HuH-7.5 (cell line): Measurements from ENCODE around the gene SELE.
"Not testable (repeated sequence)": the region's sequence is repeated elsewhere in the genome, so short reads cannot be mapped to it uniquely, and the experiment has no call there.

Experiments used
- DNase-seq: peaks from one replicate; pipeline ENCODE4 v3.0.0; 2011; ENCODE audit warnings: low spot score

SELE gene

DNA sequence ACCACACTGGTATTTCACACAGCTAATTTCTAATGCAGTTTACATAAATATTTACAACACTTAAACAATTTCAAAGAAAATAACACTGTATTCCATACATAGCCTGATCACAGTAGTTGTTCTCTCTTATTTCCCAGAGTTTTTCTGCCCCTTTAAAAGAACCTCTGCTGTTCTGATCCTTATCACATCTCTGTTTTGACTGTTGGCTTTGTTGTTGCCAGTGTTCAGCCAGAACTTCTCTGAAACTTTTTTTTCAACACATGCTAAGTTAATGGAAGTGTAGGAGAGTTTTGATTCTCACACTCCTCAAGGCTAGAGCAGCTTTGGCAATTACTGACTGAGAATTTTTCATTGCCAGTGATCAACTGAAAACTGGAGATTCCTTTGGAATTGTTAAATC is 11.1 kb downstream of the SELE start:
- no peak for DNase-seq

DNA sequence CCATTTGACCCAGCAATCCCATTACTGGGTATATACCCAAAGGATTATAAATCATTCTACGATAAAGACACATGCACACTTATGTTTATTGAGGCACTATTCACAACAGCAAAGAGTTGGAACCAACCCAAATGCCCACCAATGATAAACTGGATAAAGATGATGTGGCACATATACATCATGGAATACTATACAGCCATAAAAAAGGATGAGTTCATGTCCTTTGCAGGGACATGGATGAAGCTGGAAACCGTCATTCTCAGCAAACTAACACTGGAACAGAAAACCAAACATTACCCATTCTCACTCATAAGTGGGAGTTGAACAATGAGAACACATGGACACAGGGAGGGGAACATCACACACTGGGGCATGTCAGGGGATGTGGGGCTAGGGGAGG is 18.8 kb downstream of the SELE start:
- not testable (repeated sequence) for DNase-seq

DNA sequence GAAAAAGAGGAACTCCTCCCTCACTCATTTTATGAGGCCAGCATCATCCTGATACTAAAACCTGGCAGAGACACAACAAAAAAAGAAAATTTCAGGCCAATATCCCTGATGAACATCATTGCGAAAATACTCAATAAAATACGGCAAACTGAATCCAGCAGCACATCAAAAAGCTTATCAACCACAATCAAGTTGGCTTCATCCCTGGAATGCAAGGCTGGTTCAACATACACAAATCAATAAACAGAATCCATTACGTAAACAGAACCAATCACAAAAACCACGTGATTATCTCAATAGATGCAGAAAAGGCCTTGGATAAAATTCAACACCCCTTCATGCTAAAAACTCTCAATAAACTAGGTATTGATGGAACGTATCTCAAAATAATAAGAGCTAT is 20.8 kb downstream of the SELE start:
- not testable (repeated sequence) for DNase-seq

DNA sequence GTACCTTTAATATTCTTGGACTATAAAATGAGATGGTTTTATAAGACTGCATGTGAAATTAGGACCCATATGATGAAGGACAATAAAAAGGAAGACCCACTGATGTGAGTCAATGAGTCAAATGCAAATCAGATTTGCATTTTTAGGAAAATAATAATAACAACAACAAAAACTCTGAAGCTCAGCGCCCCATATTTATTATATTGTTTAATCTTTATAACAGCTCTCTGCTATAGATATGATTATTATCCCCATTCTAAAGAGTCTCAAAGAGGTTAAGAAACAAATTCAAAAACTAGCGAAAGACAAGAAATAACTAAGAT is 21.6 kb downstream of the SELE start:
- no peak for DNase-seq

DNA sequence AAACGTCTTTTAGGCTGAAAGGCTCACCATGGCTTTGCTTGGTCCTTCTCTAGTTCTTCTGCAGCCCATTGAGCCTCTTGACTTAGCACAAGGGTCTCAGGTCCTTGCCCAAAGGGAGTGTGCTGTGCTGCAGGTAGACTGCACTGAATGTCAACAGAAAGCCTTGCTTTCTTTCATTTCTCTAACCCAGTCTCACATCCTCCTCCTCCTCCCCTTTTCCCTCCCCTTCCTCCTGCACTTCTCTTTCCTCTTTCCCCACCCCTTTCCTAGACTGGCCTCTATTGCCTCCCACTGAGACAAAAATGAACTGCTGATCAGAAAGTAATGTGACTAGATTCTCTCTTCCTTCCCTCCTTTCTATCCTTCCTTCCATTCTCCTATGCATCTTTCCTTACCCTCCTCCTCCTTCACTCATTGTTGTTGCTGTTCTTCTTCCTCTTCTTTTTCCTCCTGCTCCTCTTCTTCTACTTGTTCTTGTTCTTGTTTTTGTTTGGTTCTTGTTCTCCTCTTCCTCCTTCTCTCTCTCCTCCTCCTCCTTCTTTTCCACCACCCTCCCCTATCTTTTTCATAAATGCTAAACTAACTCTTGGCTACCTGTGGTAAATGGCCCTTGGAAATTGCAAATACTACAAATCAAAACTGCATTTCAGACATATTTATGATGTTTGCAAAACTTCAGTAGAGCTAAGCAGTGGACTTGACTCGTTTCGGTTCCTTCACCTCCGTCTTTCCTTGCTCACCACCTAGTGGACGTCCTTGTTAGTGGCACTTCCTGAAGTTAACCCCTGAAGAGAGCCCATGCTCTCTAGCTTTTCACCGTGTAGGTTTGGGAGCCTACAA is 22.2 kb downstream of the SELE start, which contains the start of gene SELL:
SELL (minus strand) TSS at position 152 of the 840 bp plus-strand sequence; CDS start at position 30, 122 bp downstream.
- peak; percentile 25 for DNase-seq

DNA sequence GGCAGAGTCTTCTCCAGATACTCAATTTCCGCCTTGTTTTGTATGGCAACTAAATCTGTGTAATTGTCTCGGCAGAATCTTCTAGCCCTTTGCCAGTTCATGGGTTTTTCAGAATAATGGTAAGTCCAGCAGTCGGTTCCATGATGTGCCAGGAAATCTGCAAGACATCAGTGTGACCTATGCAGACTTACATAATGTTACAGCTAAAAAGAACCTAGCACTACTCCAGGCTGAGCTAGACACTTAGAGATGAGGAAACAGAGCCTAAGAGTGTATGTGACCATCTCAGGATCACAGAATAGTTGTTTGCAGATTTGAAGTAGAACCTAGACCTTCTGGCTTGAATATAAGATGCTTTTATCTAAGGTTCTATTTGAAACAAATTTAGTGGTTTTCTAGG is 25.2 kb downstream of the SELE start:
- no peak for DNase-seq

DNA sequence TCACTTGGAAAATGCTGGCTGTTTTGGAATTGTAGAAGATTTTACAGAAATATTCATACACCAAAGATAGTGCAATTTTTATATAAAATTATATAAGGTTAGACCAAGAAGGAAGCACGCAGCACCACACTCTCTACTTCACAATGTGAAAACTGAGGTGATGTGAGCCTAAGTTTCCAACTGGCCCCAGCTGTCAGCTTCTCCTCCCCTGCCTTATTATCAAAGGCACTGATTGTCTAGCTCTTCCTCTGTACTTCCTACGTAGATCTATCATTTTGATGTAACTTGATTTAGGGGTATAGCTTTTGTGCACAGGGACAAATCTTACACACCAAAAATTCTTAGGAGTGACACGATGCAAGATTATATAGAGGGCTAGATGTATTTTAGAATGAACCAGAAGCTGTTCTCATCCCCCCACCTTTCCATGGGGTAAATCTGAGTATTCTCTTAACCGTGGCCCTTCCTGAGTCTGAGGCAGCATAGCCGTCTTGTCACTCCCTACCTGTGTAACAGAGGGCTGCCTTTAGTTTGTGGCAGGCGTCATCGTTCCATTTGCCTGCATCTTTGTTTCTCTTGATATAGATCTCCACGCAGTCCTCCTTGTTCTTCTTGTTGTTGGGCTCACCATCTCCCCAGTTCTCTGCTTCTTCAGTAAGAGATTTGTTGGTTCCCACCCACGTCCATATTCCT is 25.8 kb downstream of the SELE start:
- no peak for DNase-seq

DNA sequence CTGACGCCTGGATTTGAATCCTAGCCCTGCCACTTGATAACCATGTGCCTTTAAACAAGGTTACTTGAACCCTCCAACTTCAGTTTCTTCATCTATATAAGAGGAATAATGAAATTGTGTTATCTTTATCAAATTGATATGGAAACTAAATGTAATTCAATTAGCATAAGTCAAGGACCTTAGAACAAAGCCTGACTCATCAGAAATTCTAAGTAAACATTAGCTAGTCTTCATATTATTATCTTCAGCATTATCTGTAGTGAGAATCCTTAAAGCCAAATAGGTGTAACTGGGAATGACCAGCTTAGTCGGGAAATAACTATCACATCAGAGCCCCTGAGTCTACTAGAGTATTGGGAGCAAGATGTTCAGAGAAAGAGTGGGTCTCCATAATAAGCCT is 29.1 kb downstream of the SELE start:
- DNase-seq, result no peak

DNA sequence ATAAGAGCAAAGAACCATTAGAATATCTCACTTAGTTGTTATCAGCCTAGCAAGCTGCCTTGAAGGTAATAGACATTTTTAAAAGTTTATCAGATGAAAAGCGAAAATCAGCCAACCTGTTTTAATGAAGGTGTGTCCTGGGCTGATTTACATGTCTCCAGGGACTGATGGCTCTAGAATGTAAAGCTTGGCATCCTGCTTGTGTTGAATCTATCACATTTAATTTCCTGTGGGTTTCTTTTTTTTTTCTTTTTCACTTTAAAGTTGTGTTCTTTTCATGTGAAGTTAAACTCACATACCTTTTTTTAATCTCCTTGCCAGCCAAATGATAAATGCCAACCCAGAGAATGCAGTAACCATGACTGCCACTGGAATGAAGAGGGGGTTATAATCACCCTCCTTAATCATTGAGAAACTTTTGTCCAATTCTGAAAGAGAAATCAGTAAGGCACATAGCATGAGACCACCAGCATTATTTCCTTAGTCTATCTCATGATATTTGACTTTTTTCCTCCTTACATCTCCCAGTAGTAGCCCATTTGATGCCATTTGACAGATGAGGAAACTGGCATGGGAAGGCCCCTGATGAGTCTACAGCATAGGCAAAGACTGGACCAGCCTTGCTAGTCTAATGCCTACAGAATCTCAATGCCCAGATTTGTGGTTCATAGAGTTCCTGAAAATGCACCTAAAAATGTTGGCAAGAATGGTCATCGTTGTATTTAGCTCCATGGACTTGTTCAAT is 32.4 kb downstream of the SELE start:
- DNase-seq, result no peak

DNA sequence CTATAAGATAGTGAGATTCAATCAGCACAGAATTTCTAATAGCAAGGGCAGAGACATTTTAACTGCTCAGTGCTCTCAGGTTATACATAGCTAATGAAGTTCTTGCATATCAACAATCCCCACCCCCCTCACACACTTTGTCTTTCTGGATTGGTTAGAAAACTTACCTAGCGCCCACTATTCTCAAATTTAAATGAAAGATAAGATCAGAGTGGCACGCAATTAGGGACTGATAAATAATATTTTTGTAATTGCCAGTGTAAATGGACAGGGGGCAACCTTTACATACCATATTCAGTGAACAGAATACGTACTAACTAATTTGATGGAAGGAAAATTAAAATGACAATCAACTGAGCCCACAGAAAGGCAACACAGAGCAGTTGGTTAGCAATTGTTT is 34.2 kb downstream of the SELE start:
- DNase-seq, result no peak

DNA sequence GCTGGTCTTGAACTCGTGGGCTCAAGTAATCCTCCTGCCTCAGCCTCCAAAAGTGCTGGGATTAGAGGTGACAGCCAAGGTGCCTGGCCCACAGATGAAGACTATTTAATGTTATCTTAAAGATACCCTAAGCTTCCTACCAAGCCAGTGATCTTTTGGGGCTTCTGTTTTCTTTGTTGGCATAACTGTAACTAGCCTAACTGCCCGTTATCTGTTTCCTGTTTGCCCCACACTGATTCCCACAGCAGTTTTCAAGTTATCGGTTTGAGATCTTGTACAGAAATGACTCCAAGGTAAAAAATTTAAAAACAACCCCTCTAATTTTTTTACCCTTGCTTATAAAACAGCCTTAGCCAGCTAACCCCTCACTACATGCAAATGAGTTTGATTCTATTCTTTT is 34.9 kb downstream of the SELE start:
- no peak for DNase-seq

DNA sequence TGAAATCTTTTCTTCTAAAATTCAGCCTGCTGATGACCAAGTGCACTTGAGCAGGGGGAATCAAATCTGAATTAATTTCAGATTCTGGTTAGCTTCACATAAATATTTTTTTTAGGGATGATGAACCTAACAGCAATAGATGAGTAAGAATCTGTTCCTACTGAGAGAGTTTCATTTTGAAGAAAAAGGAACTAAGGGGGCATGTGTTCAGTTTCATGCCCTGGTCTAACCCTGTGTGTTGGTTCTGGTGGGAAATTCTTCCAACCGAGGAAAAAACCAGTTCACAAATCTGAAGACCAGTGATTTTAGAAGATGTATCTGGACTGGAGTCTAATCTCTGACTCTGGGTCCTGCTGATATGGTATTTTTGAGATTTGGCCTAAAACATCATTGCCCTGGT is 36.1 kb downstream of the SELE start:
- DNase-seq, result no peak

DNA sequence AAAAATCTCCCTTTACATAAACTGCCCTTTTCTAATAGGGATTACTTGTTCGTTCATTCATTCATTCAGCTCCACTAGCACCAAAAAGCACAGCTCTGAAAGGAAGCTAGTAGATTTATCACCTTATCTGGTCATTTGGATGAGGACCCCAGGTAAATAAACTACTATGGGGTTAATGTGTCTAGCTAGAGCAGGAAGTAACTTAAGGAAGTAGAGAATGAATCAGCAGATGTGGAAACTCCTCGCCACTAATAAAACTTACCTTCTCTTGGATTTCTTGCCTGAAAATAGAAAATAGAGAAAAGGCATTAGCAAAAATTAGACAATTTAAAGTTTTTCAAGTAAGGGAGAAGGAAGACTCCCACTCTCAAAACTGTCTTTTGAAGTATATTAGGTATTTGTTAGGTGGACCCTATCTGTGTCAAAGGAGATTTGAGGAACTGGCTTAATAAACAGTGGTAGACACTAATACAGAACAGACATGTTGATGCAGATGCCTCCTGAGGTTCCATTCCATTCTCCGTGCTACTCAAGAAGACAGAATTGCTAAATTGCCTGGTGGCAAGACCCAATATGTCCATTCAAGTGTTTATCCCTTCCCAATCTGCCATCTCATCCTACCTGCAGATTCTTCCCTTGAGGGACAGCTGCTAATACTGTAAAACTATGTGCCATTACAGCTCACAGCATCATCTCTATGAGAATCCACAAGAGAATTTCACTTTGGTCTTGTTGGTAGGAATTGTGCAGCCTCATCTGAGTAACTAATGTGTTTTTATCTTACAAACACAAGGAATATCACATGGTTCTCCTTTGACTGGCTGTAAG is 37.4 kb downstream of the SELE start:
- no peak for DNase-seq

DNA sequence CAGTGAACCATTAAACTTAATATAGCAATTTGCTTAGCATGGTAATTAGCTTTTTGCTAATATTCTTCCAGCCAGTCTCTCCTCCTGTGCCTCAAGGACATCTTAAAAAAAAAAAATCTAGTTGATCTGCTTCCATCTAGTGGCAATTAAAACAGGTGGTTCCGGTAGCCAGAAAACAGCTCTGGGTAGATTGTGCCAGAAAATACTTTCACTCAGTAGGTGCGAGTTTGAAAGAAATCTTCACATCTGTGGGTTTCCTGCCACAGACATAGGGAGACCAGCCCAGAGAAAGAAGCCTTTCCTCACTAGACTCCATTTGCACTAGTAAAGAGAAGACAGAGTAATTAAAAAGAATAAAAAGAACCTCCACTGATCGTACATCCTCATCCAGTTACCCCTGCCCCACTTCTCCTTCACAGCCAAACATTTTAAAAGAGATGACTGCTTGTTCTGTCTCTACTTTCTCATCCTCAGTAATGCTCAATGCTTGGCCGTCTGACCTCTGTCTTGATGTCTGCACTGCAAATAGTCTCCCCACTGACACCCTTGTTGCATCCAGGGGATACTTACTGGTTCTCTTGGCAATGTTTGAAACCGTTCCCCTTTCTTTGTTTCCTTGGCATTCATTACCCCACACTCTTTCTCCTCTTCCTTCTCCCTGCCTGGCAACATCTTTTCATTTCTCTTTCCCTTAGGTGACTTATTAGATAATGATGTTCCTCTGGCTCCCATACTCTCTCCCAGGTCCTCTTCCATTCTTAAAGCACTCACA is 39.4 kb downstream of the SELE start:
- DNase-seq, result no peak

DNA sequence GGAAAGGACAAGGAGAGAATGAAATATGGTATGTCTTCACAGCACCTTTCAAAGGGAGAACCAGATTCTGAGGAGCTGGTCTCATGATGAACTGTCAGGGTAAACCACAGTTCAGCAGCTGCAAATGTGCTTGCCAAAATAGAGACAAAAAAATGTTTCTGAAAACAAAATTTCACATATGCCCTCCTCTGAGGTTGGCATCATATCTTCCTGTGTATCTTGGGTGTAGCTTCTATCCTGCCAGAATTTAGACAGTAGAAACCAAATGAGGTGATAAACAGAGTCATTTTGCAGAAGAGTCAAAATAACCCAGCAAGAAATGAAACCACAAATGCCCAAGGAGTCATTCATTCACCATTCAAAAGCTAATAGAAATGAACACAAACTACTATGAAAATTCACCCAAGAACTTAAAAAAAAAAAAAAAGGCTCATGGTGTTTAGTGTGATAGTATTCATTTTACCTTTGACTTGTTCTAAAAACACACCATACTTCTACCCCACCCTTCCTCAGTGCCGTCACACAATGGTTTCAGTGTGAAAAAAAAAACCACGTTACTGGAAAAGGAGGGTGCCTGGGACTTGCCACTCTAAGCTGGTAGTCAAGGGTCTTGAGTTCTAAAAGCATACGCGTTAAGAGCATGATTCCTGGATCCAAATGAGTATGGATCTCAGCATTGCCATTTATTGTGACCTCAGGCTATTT is 41.0 kb downstream of the SELE start:
- no peak for DNase-seq

DNA sequence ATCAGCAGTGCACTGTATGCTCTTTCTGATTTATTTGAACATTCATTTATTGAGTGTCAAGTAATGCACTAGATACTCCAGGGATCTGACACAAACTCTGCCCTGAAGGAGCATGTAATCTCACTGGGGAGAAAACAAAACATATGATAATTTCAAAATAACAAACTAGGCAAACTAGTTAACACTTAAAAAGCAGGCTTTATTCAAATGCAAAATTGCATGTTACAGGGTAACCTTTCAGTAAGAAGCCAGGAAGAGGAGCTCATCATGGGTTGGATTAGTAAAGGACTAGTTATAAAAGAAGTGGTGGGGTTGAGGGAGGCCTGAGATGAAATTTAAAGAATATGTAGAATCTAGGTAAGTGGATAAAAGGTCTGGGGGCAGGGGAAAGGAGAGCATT is 43.4 kb downstream of the SELE start:
- no peak for DNase-seq

DNA sequence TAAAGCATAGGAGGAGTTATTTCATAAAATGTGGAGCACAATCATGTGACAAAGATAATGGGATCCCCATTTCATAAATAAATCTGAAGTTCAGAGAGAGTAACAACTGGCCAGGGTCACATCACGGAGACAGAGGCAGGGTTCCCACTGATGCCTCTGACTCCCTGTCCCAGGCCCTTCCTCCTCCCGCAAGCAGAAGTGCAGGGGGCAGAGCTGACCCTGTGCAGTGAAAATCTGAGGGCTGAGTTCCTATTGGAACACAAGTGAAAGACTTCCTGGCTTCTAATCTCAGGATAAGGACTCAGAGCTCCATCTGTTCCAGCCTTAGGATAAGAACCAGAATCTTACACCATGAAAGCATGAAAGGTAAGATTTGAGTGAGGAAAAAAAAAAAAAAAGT is 44.5 kb downstream of the SELE start:
- no peak for DNase-seq

DNA sequence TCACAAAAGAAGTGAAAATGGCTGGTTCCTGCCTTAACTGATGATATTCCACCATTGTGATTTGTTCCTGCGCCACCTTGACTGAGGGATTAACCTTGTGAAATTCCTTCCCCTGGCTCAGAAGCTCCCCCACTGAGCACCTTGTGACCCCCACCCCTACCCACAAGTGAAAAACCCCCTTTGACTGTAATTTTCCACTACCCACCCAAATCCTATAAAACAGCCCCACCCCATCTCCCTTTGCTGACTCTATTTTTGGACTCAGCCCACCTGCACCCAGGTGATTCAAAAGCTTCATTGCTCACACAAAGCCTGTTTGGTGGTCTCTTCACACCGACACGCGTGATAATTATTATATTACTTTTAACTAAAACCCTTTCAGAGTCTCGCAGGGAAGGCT is 45.5 kb downstream of the SELE start:
- DNase-seq, result not testable (repeated sequence)

DNA sequence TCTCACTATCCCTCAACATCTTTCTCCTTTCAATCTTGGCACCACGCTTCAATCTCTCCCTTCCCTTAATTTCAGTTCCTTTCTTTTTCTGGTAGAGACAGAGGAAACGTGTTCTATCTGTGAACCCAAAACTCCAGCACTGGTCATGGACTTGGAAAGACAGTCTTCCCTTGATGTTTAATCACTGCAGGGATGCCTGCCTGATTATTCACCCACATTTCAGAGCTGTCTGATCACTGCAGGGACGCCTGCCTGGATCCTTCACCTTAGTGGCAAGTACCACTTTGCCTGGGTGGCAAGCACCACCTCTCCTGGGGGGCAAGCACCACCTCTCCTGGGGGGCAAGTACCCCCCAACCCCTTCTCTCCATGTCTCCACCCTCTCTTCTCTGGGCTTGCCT is 50.2 kb downstream of the SELE start:
- DNase-seq, result no peak

DNA sequence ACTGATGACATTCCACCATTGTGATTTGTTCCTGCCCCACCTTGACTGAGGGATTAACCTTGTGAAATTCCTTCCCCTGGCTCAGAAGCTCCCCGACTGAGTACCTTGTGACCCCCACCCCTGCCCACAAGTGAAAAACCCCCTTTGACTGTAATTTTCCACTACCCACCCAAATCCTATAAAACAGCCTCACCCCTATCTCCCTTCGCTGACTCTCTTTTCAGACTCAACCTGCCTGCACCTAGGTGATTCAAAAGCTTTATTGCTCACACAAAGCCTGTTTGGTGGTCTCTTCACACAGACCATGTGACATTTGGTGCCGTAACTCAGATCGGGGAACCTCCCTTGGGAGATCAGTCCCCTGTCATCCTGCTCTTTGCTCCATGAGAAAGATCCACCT is 50.7 kb downstream of the SELE start:
- not testable (repeated sequence) for DNase-seq

DNA sequence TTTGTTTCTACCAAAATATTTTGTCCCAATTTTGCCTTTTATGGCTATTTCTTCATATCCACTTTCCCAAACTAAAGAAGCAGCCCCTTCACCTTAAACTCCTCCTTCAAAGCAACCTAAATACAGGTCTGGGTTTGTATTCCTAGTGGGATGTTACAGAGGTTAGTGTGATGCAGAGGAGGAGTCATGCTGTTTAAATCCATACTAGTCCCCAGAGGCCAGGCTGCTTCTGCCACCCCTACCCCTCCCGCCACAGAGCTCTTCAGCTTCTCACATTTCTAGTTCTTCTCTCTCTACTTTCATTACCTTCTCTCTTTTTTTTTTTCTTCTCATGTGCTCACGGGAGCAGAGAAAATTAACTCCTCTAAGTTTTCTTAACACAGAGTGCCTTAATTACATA is 51.8 kb downstream of the SELE start:
- no peak for DNase-seq
